ENCODE data around the gene CHD2.

CHD2 gene

DNA sequence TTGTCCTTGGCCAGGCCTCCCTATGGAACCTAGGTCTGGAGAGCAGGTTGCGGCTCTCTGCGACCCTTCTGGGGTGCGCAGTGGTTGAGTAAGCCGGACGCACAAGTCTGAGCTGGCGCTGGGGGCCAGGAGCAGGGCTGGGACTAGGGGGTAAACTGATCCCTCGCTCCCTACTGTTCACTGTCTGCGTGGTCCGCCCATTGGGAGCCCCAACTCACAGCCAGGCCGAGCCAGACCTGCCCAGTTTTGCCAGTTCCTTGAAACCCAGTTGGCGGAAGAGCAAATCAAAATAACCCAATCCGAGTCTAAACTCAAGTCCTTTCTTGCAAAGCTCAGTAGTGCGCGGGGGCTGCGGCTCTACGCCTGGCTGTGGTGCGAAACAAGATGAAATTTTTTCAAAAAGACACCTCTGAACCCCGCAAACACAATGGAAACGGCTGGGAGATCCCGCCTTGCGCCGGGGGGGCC, 171.4 kb downstream of the CHD2 start:
- TF ChIP-seq CTCF (IDR thresholded peaks at IDR 0.05; ENCODE audit: borderline replicate concordance, insufficient read depth, low read depth, low read length) = no peak
- H3K4me3 ChIP-seq (ENCODE audit: low read depth, low read length) = no peak overlapping the region

- TF ChIP-seq CTCF (IDR thresholded peaks at IDR 0.05; ENCODE audit: borderline replicate concordance, insufficient read depth, low read depth, low read length) = no peak
- H3K4me3 ChIP-seq (ENCODE audit: low read depth, low read length) = no peak overlapping the region
These were observed 171.9 kb downstream of the CHD2 start for GRCh38 chr15:93072011-93072410.

DNA sequence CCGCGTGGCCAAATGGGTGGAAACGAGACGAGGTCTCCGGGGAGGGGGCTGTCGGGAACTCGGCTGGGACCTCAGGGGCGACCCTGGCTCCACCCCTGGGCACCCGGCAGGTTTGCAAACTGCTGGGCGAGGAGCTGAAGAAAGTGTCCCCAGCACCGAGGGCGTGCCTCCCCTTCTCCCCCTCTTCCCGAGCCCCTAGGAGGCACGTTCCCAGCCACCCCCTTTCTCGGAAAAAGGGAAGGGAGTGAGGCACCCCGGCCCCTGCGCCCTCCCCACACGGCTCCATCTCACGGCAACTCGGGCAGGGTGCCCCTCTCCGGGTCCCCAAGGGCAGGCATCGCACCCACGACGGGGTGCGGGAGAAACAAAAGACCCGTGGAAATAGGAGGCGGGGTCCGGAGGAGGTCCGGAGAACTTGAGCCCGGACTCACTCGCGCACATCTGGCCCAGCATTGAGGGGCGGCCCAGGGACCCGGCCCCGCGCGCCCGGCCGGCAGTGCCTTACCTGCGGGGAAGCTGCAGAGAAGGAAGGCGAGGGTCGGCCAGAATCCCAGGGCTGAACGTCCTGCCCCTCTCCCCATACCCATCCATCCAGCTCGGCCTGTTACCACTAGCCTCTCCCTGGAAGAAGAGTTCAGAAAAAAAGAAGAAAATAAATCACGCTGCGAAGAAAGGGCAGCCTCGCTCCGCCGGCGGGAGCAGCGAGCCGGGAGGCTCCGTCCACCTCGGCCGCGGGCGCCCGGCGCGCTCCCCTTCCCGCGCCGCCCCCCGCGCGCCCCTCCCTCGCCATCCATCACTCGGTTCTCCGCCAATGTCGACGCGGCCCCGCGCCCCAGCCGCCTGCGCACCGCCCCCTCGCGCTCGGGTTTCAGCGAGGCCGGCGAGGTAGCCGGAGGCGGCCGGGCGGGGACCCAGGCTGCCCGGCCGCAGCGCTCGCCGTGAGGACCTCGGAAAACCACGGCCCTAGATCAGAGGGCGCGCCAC, 172.6 kb downstream of the CHD2 start:
- H3K4me3 ChIP-seq (ENCODE audit: low read depth, low read length) = no peak overlapping the region
- TF ChIP-seq CTCF (IDR thresholded peaks at IDR 0.05; ENCODE audit: borderline replicate concordance, insufficient read depth, low read depth, low read length) = no peak

GRCh38 chr15:93073465-93073952, 173.4 kb downstream of the CHD2 start:
- no peak for TF ChIP-seq CTCF (IDR thresholded peaks at IDR 0.05; ENCODE audit: borderline replicate concordance, insufficient read depth, low read depth, low read length)
- H3K4me3 ChIP-seq (ENCODE audit: low read depth, low read length) = no peak overlapping the region

DNA sequence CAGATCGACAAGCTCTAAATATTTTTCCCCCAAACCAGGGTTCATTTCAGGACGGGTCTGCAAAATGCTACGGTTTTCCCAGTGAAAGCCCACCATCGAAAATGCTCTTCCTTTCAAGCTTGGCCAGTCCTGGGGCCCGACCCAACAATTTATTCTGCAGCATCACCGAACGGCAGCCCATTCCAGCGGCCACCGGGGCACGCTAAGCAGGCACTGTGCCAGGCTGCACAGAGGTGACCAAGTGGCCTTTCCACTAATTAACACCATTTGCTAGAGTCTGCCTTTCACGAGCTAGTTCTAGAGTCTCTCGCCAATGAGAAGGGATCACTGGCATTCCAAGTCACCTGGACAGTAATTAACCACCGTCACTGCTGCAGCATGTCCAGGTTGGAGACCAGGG, 174.5 kb downstream of the CHD2 start:
- no peak for TF ChIP-seq CTCF (IDR thresholded peaks at IDR 0.05; ENCODE audit: borderline replicate concordance, insufficient read depth, low read depth, low read length)
- no peak overlapping the region for H3K4me3 ChIP-seq (ENCODE audit: low read depth, low read length)

DNA sequence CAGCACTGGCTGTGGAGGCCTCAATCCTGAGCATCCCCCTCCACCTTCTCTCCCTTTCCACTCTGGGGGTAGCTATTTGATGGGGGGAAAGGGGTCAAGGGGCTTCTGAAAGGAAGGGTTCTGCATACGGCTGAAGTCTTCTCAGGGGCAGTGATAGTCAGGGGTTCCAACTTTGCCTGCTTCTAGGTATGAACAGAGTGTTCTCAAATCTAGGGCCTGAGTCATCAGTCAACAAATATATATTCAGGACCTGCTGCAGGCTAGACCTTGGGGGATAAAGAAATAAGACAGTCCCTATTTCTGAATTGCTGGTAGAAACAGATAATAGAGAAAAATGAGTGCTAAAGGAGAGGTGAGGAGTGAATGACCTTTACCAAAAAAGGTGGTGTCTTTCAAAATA, 176.1 kb downstream of the CHD2 start:
- no peak for TF ChIP-seq CTCF (IDR thresholded peaks at IDR 0.05; ENCODE audit: borderline replicate concordance, insufficient read depth, low read depth, low read length)
- no peak overlapping the region for H3K4me3 ChIP-seq (ENCODE audit: low read depth, low read length)

- TF ChIP-seq CTCF (IDR thresholded peaks at IDR 0.05; ENCODE audit: borderline replicate concordance, insufficient read depth, low read depth, low read length) = no peak
- H3K4me3 ChIP-seq (ENCODE audit: low read depth, low read length) = no peak overlapping the region
These were observed 176.8 kb downstream of the CHD2 start for GRCh38 chr15:93076875-93077274.
